Activated naive CD8-positive, alpha-beta T cell (primary cell): ENCODE results near the gene RMDN2.
"Not testable (repeated sequence)": the region's sequence is repeated elsewhere in the genome, so short reads cannot be mapped to it uniquely, and the experiment has no call there.

ENCODE experiments used
- H3K27ac Mint-ChIP-seq: one replicate; pipeline ENCODE4 v1.8.0; 2021; ENCODE audit warnings: mixed read lengths
- H3K27me3 Mint-ChIP-seq: one replicate; pipeline ENCODE4 v1.8.0; 2021; ENCODE audit warnings: mixed read lengths
- H3K36me3 Mint-ChIP-seq: one replicate; pipeline ENCODE4 v1.8.0; 2021; ENCODE audit warnings: mixed read lengths
- H3K4me1 Mint-ChIP-seq: one replicate; pipeline ENCODE4 v1.8.0; 2021; ENCODE audit warnings: low read depth, mixed read lengths
- H3K4me3 Mint-ChIP-seq: one replicate; pipeline ENCODE4 v1.8.0; 2021; ENCODE audit warnings: mild to moderate bottlenecking, mixed read lengths
- H3K9me3 Mint-ChIP-seq: one replicate; pipeline ENCODE4 v1.8.0; 2021; ENCODE audit warnings: low read depth, mixed read lengths

RMDN2 gene

DNA sequence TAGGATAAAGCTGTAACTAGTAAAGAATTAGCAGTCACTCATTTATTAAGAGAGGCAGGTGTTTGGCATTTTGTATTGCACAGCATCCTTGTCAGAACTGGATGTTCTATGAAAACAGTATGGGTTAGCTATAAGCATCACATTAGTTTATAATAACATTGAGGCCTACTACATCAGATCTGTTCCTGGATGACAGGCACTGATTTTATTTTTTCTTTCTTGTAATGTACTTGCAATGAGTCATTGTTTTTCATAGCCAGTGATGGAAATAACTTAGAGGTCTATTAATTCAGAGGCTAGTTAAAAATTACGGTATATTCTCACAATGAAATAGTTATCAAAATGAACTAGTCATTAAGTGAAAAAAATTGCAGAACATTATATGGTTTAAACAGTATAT, 13.0 kb upstream of the RMDN2 start:
- no peaks in the 10 kb centered on the region for H3K36me3 Mint-ChIP-seq
- no peaks in the 10 kb centered on the region for H3K9me3 Mint-ChIP-seq
- no peak overlapping the region for H3K4me3 Mint-ChIP-seq
- H3K27me3 Mint-ChIP-seq: peaks cover 4% of the 10 kb centered on the region
- H3K27ac Mint-ChIP-seq: no peak overlapping the region
- no peaks in the 10 kb centered on the region for H3K4me1 Mint-ChIP-seq

DNA sequence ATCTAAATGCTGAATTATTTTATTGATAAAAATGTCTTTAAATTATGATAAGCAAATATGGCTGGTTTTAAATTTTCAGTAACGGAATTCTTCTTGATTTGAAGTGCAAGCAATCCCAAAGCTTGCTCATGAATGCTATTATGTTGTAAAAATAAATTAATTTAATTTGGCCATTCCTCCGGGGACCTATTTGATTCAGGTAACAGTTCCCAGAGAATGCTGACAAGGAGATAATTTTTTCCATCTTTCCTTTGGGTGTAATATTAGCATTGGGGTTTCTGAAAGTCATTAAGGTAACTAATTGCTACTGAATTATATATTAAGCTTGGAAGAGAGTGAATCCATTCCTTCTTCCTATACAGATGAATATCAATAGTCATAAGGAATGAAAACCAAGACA, 12.5 kb upstream of the RMDN2 start:
- Mint-ChIP-seq H3K27ac (no peak overlapping the region), H3K9me3 (no peaks in the 10 kb centered on the region)

DNA sequence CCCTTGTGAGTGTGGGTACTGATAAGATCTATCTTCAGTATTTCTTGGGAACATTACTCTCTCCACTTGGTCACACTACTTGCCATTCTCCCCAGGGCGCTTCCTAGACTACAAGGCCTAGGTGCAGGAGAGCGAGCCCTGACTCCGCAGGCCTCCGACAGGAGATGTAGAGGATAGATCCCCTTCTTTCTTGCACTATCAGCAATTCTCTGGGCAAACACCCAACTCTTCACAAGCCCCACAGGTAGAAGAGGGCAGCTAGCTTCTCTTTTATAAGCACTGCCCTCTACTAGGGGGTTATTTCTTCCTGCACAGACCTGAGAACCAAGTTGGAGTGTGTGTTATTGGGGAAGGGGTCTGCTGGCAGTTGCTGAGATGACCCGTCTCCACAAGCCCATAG, 10.7 kb upstream of the RMDN2 start:
- H3K36me3 Mint-ChIP-seq: no peaks in the 10 kb centered on the region
- no peak overlapping the region for H3K4me3 Mint-ChIP-seq
- no peak overlapping the region for H3K27ac Mint-ChIP-seq
- no peaks in the 10 kb centered on the region for H3K9me3 Mint-ChIP-seq
- no peaks in the 10 kb centered on the region for H3K4me1 Mint-ChIP-seq
- H3K27me3 Mint-ChIP-seq: peaks cover 4% of the 10 kb centered on the region

More for the DNA sequence above, 12.5 kb upstream of the RMDN2 start:
- Mint-ChIP-seq H3K4me1 (no peaks in the 10 kb centered on the region), H3K27me3 (peaks cover 4% of the 10 kb centered on the region), H3K4me3 (no peak overlapping the region), H3K36me3 (no peaks in the 10 kb centered on the region)

DNA sequence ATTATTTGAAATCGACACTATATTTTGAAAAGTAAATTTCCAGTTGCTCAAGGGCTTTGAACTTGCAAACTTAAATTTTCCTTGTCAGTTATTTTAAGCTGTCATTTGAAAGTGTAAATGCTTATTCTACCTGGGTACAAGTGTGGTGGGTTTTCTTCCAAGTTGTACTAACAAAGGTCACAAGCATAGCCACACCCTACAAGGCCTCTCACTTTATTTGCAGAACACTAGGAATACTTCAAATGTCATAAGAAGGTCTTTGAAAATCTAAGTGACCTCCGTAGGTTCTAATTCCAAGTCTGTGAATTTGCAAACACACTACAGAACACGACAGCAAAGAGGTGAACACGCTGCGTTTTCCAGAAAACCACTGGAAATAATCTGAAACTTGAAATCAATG, 9.3 kb upstream of the RMDN2 start:
- no peak overlapping the region for H3K4me3 Mint-ChIP-seq
- no peaks in the 10 kb centered on the region for H3K36me3 Mint-ChIP-seq
- no peaks in the 10 kb centered on the region for H3K4me1 Mint-ChIP-seq
- peaks cover 4% of the 10 kb centered on the region for H3K27me3 Mint-ChIP-seq
- no peaks in the 10 kb centered on the region for H3K9me3 Mint-ChIP-seq
- H3K27ac Mint-ChIP-seq: no peak overlapping the region

DNA sequence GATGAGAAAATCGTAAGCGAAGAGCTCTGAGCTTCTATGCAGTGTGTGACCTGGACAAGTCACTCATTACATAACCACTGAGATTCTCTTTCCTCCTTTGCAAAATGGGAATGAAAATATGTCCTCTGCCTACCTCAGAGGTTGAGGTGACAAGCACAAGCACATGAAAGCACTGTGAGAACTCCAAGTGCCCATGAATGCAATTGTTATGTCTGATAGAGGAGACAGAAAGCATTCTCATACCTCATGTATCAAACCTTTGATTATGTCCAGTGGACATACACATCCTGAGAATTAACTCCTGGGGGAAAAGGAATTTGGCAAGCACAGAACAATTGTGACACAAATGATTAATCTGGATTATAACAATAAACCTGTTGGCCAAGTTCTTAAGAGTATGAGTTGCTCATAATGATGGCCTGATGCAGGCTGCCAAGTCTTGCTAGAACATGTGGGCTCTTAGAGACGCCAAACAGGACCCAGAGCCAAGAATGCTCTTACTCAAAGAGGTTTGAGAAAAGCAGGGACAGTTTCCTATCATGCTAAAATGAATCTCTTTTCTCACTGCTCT, 8.5 kb upstream of the RMDN2 start:
- H3K27ac Mint-ChIP-seq: no peak overlapping the region
- H3K4me3 Mint-ChIP-seq: no peak overlapping the region
- no peaks in the 10 kb centered on the region for H3K9me3 Mint-ChIP-seq
- H3K27me3 Mint-ChIP-seq: peaks cover 4% of the 10 kb centered on the region
- H3K4me1 Mint-ChIP-seq: no peaks in the 10 kb centered on the region
- H3K36me3 Mint-ChIP-seq: no peaks in the 10 kb centered on the region

DNA sequence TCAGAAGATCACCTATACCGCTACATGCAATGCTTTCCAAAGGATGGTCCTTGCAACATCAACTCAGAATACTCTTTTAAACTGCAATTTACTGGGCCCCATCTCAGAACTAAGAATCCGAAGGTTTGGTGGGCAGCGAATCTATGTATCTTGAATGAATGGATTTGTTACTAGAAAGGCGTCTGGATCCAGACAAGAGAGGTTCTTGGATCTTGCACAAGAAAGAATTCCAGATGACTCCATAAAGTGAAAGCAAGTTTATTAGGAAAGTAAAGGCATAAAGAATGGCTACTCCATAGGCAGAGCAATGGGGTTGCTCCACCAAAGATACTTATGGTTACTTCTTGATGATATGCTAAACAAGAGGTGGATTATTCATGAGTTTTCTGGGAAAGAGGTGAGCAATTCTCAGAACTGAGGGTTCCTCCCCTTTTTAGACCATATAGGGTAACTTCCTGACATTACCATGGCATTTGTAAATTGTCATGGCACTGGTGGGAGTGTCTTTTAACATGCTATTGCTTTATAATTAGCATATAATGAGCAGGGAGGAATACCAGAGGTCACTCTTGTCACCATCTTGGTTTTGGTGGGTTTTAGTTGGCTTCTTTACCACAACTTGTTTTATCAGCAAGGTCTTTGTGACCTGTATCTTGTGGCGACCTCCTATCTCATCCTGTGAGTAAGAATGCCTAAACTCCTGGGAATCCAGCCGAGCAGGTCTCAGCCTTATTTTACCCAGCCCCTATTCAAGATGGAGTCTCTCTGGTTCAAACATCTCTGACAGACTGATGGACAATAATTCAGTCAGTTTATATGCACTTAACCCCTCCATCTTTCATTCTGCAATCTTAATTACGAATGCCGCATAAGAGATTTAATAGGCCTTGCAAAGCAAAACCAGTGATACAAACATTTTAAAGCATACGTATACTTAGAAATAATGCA, 7.5 kb upstream of the RMDN2 start:
- Mint-ChIP-seq H3K4me1 (peaks cover 3% of the 10 kb centered on the region), H3K9me3 (no peaks in the 10 kb centered on the region), H3K36me3 (no peaks in the 10 kb centered on the region), H3K27me3 (peaks cover 4% of the 10 kb centered on the region), H3K27ac (no peak overlapping the region), H3K4me3 (no peak overlapping the region)

DNA sequence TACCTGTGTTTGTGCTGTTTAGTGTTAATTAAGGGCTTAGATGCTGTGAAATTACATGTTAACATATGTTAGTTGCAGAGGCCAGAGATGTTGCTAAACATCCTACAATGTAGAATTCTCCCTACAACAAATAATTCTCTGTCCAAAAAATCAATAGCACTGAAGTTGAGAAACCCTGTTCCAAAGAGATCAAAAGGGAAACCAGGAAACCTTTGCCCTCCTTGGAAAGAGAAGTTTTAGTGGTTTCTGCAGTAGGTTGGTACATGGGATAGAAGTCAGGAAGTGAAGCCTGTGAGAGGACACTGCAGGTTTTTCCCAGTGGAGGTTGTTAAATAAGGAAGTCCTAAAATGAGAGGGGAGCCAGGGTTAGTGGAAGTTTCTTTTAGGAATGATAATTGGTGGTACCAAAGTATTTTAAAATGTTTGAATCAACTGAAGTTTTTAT, 6.3 kb upstream of the RMDN2 start:
- H3K36me3 Mint-ChIP-seq: no peaks in the 10 kb centered on the region
- no peaks in the 10 kb centered on the region for H3K9me3 Mint-ChIP-seq
- no peak overlapping the region for H3K4me3 Mint-ChIP-seq
- H3K4me1 Mint-ChIP-seq: peaks cover 4% of the 10 kb centered on the region
- peaks cover 4% of the 10 kb centered on the region for H3K27me3 Mint-ChIP-seq
- H3K27ac Mint-ChIP-seq: no peak overlapping the region

DNA sequence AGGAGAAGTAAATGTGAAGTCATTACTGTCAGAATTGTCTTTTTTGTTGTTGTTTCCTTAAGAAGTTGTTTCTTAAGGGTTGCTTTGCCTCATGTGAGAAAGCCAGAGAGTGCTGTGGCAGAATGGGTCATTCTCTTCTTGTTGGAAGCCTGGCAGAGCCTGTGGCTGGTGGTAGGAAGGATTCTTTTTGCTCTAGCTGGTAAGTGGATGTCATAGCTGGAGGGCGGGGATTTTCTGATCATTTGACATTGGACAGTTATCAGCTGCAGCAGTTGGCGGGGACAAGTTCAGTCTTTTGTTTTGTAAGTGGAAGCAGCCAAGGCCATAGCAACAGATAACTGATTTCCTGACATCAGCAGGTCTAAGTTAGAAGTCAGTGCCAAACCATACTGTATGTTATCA, 5.5 kb upstream of the RMDN2 start:
- no peaks in the 10 kb centered on the region for H3K36me3 Mint-ChIP-seq
- no peak overlapping the region for H3K27ac Mint-ChIP-seq
- H3K4me1 Mint-ChIP-seq: peaks cover 11% of the 10 kb centered on the region
- H3K4me3 Mint-ChIP-seq: no peak overlapping the region
- H3K9me3 Mint-ChIP-seq: no peaks in the 10 kb centered on the region
- H3K27me3 Mint-ChIP-seq: peaks cover 2% of the 10 kb centered on the region

DNA sequence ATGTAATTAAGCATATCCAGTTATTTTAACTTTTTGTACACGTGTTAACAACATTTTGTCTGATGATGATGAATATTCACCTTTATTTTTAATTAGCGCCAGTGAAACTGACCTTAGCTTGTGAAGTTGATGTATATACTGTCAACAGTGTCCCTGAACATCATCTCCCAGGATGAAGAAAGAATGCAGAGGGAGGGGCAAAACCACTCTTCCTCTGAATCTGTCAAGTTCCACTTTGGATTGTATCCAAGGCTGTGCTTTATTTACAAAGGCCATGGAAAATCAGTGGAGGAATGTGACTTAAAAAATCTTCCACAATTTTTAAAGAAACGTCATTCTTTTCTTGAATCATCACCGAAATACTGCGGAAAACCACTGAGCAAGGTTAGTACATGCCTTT, 4.5 kb upstream of the RMDN2 start:
- Mint-ChIP-seq H3K27me3 (no peaks in the 10 kb centered on the region), H3K4me1 (peaks cover 13% of the 10 kb centered on the region), H3K4me3 (no peak overlapping the region), H3K9me3 (no peaks in the 10 kb centered on the region), H3K36me3 (no peaks in the 10 kb centered on the region), H3K27ac (no peak overlapping the region)

DNA sequence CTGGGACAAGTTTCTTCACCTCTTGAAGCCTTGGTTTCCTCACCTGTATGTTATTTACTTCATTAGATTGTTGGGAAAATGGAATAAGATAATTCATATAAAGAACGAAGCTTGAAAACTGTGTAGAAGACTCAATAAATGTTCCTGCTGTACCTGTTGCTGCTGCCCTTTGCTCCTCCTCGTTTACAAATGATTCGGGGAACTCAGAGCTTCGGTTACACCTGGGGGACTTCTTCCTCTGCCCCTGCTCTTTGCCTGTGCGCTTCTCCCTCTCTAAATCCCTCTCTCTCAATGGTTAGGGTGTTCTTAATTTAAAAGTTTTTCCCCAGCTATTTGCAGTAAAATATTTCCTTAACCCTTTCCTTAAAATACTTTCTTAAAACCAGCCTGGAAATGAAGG, 3.3 kb upstream of the RMDN2 start:
- H3K4me1 Mint-ChIP-seq: peaks cover 15% of the 10 kb centered on the region
- H3K4me3 Mint-ChIP-seq: no peak overlapping the region
- H3K27ac Mint-ChIP-seq: no peak overlapping the region
- no peaks in the 10 kb centered on the region for H3K36me3 Mint-ChIP-seq
- H3K27me3 Mint-ChIP-seq: no peaks in the 10 kb centered on the region
- H3K9me3 Mint-ChIP-seq: no peaks in the 10 kb centered on the region

DNA sequence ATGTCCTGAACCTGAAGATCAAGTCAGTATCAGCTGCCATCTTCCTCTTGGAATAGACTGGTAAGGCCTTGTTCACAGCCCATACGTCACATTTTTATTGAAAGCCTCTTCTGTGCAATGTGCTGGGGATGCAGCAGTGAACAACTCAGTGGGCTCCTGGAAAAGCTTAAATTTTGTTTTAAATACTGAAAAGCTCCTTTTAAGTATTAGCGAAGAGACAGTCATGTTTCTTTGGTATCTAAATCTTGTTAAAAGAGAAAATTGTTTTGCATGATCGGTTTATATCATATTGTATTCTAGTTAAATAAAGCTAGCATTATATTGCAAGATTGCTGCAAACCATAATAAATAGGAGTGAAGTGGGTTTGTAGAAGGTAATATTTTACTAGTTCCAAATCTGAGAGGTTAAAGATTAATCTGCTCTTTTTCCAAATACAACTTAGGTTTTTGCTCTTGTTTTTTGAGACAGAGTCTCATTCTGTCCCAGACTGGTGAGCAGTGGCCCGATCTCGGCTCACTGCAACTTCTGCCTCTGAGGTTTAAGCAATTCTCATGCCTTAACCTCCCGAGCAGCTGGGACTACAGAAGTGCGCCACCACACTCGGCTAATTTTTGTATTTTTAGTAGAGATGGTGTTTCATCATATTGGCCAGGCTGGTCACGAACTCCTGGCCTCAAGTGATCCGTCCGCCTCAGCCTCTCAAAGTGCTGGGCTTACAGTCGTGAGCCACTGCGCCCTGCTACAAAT, 1.6 kb upstream of the RMDN2 start:
- Mint-ChIP-seq H3K4me1 (peaks cover 29% of the 10 kb centered on the region), H3K27ac (no peak overlapping the region), H3K36me3 (no peaks in the 10 kb centered on the region), H3K9me3 (no peaks in the 10 kb centered on the region), H3K27me3 (no peaks in the 10 kb centered on the region), H3K4me3 (peak overlapping the region; percentile 92)

DNA sequence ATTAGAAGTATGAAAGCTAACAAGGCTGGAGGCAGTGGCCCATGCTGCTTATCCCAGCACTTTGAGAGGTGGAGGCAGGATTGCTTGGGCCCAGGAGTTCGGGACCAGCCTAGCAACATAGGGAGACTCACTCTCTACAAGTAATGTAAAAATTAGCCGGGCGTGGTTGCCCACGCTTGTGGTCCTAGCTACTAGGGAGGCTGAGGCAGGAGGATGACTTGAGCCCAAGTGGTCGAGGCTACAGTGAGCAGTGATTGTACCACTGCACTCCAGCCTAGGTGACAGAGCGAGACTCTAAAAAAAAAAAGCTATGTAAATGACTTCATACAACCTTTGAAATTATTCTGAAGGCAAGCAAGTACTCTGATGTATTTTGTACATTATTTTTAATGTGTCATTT, 1.5 kb downstream of the RMDN2 start:
- Mint-ChIP-seq H3K27me3 (no peaks in the 10 kb centered on the region), H3K4me3 (no peak overlapping the region), H3K9me3 (no peaks in the 10 kb centered on the region), H3K27ac (no peak overlapping the region), H3K4me1 (peaks cover 43% of the 10 kb centered on the region), H3K36me3 (peaks cover 8% of the 10 kb centered on the region)

DNA sequence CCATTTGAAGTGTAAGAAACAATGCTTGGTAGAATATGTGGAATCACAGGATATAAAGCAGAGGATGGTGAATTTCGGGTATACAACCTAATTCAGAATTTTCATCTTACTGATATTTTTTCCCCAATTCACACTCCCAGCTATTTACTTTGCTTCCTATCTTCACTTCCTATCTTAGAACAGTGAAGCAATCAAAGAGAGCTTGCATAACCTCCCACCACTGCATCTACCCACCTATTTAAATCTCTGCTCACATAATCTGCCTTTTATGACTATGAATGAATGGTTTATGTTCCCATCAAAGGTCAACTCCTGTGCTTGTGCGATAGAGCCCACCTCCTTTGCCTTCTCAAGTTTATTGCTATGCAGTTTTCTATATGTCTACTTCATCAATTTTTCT, 3.3 kb downstream of the RMDN2 start:
- no peak overlapping the region for H3K4me3 Mint-ChIP-seq
- peak overlapping the region; percentile 30 for H3K27ac Mint-ChIP-seq
- H3K27me3 Mint-ChIP-seq: no peaks in the 10 kb centered on the region
- no peaks in the 10 kb centered on the region for H3K9me3 Mint-ChIP-seq
- peaks cover 40% of the 10 kb centered on the region for H3K4me1 Mint-ChIP-seq
- H3K36me3 Mint-ChIP-seq: peaks cover 9% of the 10 kb centered on the region

DNA sequence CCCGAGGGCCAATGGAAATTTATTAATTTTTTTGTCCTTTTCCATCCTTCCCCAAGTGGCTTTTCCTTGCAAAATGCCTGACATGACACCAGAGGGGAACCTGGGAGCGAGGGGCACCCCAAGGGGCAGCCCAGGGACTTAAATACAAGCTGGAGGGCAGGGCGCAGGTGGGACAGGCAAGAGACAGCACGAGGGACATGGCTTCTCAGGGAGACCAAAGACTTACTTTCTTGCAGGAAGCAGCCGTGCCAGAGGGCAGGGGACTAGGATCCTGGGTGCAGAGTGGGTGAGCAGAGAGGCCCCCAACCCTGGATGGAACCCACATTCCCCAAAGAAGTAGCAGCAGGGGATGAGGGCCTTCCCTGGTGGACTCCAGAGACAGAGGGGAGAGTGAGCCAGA, 5.3 kb downstream of the RMDN2 start:
- not testable (repeated sequence) for H3K27me3 Mint-ChIP-seq, H3K27ac Mint-ChIP-seq, H3K36me3 Mint-ChIP-seq, H3K4me3 Mint-ChIP-seq, H3K9me3 Mint-ChIP-seq
- peaks cover 46% of the 10 kb centered on the region for H3K4me1 Mint-ChIP-seq

DNA sequence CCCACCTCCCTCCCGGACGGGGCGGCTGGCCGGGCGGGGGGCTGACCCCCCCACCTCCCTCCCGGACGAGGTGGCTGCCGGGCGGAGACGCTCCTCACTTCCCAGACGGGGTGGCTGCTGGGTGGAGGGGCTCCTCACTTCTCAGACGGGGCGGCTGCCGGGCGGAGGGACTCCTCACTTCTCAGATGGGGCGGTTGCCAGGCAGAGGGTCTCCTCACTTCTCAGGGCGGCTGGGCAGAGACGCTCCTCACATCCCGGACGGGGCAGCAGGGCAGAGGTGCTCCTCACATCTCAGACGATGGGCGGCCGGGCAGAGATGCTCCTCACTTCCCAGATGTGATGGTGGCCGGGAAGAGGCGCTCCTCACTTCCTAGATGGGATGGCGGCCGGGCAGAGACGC, 7.8 kb downstream of the RMDN2 start:
- H3K4me3 Mint-ChIP-seq, H3K27ac Mint-ChIP-seq, H3K9me3 Mint-ChIP-seq, H3K27me3 Mint-ChIP-seq: not testable (repeated sequence)
- H3K4me1 Mint-ChIP-seq: peaks cover 58% of the 10 kb centered on the region
- H3K36me3 Mint-ChIP-seq: peaks cover 14% of the 10 kb centered on the region
